ENCODE results near the gene ADCY9. TPM values are rescaled to one million over a fixed set of nuclear protein-coding genes. Genes with fewer than 3 reads are reported as not detected.

Gene ADCY9
- polyA plus RNA-seq, 1 donor (not counting 4 experiments of a cell fraction or from before 2014, with no cell fraction given) = 3.0 TPM

DNA sequence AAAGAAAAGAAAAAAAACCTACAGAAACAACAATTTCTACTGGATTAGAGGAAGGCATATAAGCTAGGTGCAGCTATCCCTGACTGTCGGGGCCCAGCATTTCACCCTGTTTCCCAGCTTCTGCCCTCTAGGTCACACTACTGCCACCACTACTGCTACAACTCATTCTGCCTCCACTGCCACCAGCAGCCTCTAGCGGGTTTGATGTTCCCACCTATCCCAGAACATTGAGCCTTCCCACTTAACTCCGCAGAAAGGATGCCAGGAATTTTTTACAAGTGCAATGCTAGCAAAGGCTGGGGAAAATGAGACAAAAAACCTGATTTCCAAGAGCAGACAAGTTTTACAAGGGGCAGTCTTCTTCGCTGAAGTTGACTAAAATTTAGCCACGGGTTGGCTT lies 10.4 kb downstream of the ADCY9 start:
- Histone ChIP-seq H3K4me3 (ENCODE audit: control insufficient read depth in 2 of 3, extremely low read depth in 1 of 3, insufficient read depth in 2 of 3, low read depth in 1 of 3, low read length in 3 of 3) (no peak overlapping the region), H3K79me2 (ENCODE audit: control insufficient read depth, insufficient read depth, low read length) (no peaks in the 10 kb centered on the region), H3K27me3 (ENCODE audit: control insufficient read depth, extremely low read depth, insufficient read depth, low read length) (no peaks in the 10 kb centered on the region), H3K9ac (ENCODE audit: control insufficient read depth, extremely low read depth, insufficient read depth, low read length) (no peak overlapping the region), H2AFZ (ENCODE audit: control insufficient read depth, low read length) (no peak overlapping the region), H3K9me1 (ENCODE audit: control insufficient read depth, extremely low read depth, insufficient read depth, low read length) (no peaks in the 10 kb centered on the region), H3K4me1 (ENCODE audit: control insufficient read depth, extremely low read depth, insufficient read depth, low read length) (peaks cover 2% of the 10 kb centered on the region), H4K20me1 (ENCODE audit: control insufficient read depth, extremely low read depth, insufficient read depth, low read length) (no peaks in the 10 kb centered on the region), H3K9me3 (ENCODE audit: control insufficient read depth, low read depth, low read length) (no peaks in the 10 kb centered on the region), H3K36me3 (ENCODE audit: control insufficient read depth in 2 of 2, extremely low read depth in 1 of 2, insufficient read depth in 2 of 2, low read length in 2 of 2) (peaks cover 3 to 4% of the 10 kb centered on the region in 2 experiments), H3K4me2 (ENCODE audit: control insufficient read depth, extremely low read depth, insufficient read depth, low read depth, low read length) (no peak overlapping the region), H3K27ac (ENCODE audit: control insufficient read depth, insufficient read depth, low read length) (no peak overlapping the region)
- dilution Hi-C loops (cut with MboI; ENCODE audit: extremely low pct_ligation_motif_present, low sequenced_read_pairs) = no loop called here
- no peak for DNase-seq (ENCODE audit: low read depth, low spot score)
- TF ChIP-seq, protein P1, sequence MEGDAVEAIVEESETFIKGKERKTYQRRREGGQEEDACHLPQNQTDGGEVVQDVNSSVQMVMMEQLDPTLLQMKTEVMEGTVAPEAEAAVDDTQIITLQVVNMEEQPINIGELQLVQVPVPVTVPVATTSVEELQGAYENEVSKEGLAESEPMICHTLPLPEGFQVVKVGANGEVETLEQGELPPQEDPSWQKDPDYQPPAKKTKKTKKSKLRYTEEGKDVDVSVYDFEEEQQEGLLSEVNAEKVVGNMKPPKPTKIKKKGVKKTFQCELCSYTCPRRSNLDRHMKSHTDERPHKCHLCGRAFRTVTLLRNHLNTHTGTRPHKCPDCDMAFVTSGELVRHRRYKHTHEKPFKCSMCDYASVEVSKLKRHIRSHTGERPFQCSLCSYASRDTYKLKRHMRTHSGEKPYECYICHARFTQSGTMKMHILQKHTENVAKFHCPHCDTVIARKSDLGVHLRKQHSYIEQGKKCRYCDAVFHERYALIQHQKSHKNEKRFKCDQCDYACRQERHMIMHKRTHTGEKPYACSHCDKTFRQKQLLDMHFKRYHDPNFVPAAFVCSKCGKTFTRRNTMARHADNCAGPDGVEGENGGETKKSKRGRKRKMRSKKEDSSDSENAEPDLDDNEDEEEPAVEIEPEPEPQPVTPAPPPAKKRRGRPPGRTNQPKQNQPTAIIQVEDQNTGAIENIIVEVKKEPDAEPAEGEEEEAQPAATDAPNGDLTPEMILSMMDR (optimal IDR thresholded peaks at IDR 0.05 in 1 of 3, IDR thresholded peaks at IDR 0.05 in 1 of 3, conservative IDR thresholded peaks at IDR 0.05 in 1 of 3; ENCODE audit: extremely low read depth in 1 of 3, insufficient read depth in 2 of 3, low read length in 3 of 3) = no peak
- TF ChIP-seq EZH2 (IDR thresholded peaks at IDR 0.05; ENCODE audit: low read length) = no peak
- no peak for FAIRE-seq

GRCh38 chr16:4103745-4104144 lies 12.5 kb downstream of the ADCY9 start:
- peaks cover 0 to 3% of the 10 kb centered on the region in 2 experiments for H3K36me3 ChIP-seq (ENCODE audit: control insufficient read depth in 2 of 2, extremely low read depth in 1 of 2, insufficient read depth in 2 of 2, low read length in 2 of 2)
- H3K27me3 ChIP-seq (ENCODE audit: control insufficient read depth, extremely low read depth, insufficient read depth, low read length) = no peaks in the 10 kb centered on the region
- no peak overlapping the region for H3K9ac ChIP-seq (ENCODE audit: control insufficient read depth, extremely low read depth, insufficient read depth, low read length)
- FAIRE-seq (no peak), DNase-seq (ENCODE audit: low read depth, low spot score) (no peak)
- no peak overlapping the region for H3K4me2 ChIP-seq (ENCODE audit: control insufficient read depth, extremely low read depth, insufficient read depth, low read depth, low read length)
- dilution Hi-C loops (cut with MboI; ENCODE audit: extremely low pct_ligation_motif_present, low sequenced_read_pairs) = no loop called here
- no peak overlapping the region for H3K4me3 ChIP-seq (ENCODE audit: control insufficient read depth in 2 of 3, extremely low read depth in 1 of 3, insufficient read depth in 2 of 3, low read depth in 1 of 3, low read length in 3 of 3)
- no peaks in the 10 kb centered on the region for H3K79me2 ChIP-seq (ENCODE audit: control insufficient read depth, insufficient read depth, low read length)
- no peaks in the 10 kb centered on the region for H3K9me1 ChIP-seq (ENCODE audit: control insufficient read depth, extremely low read depth, insufficient read depth, low read length)
- H3K27ac ChIP-seq (ENCODE audit: control insufficient read depth, insufficient read depth, low read length) = no peak overlapping the region
- no peak for TF ChIP-seq EZH2 (IDR thresholded peaks at IDR 0.05; ENCODE audit: low read length)
- TF ChIP-seq, protein P1 (optimal IDR thresholded peaks at IDR 0.05 in 1 of 3, IDR thresholded peaks at IDR 0.05 in 1 of 3, conservative IDR thresholded peaks at IDR 0.05 in 1 of 3; ENCODE audit: extremely low read depth in 1 of 3, insufficient read depth in 2 of 3, low read length in 3 of 3) = no peak
- H4K20me1 ChIP-seq (ENCODE audit: control insufficient read depth, extremely low read depth, insufficient read depth, low read length) = no peaks in the 10 kb centered on the region
- H3K9me3 ChIP-seq (ENCODE audit: control insufficient read depth, low read depth, low read length) = no peaks in the 10 kb centered on the region
- no peaks in the 10 kb centered on the region for H3K4me1 ChIP-seq (ENCODE audit: control insufficient read depth, extremely low read depth, insufficient read depth, low read length)
- no peak overlapping the region for H2AFZ ChIP-seq (ENCODE audit: control insufficient read depth, low read length)
